HUES64 (cell line): ENCODE results near the gene RBM7.
A peak's percentile ranks its signal among the peaks of the same experiment; 100 is the strongest.

Experiments used
- H3K27ac ChIP-seq: 2 replicates; pipeline ENCODE4 v1.7.0; 2013; ENCODE audit warnings: low read depth, low read length, inconsistent platforms
- H3K27me3 ChIP-seq: 2 replicates; pipeline ENCODE4 v1.6.1; 2013; ENCODE audit warnings: mild to moderate bottlenecking, low read length; ENCODE audit not compliant: insufficient read depth
- H3K36me3 ChIP-seq: 2 replicates; pipeline ENCODE4 v1.6.1; 2013; ENCODE audit warnings: mild to moderate bottlenecking, low read length; ENCODE audit not compliant: insufficient read depth
- H3K4me1 ChIP-seq: 2 replicates; pipeline ENCODE4 v1.6.1; 2013; ENCODE audit warnings: mild to moderate bottlenecking, low read length, moderate library complexity; ENCODE audit not compliant: insufficient read depth
- H3K4me3 ChIP-seq: 2 replicates; pipeline ENCODE4 v1.5.1; 2013; ENCODE audit warnings: mild to moderate bottlenecking, low read length, moderate library complexity
- H3K9ac ChIP-seq: 2 replicates; pipeline ENCODE4 v1.6.1; 2013; ENCODE audit warnings: mild to moderate bottlenecking, low read depth, low read length
- H3K9me3 ChIP-seq: 2 replicates; pipeline ENCODE4 v1.6.1; 2013; ENCODE audit warnings: low read depth, low read length; ENCODE audit not compliant: insufficient read depth
- WGBS: fragments of 150-250, 120-280 bp; methylation state at CpG from one replicate; pipeline ENCODE4 v1.1.7; 2013; ENCODE audit warnings: missing lambda C conversion rate; 5-methylcytosine and 5-hydroxymethylcytosine counted together

RBM7 gene

DNA sequence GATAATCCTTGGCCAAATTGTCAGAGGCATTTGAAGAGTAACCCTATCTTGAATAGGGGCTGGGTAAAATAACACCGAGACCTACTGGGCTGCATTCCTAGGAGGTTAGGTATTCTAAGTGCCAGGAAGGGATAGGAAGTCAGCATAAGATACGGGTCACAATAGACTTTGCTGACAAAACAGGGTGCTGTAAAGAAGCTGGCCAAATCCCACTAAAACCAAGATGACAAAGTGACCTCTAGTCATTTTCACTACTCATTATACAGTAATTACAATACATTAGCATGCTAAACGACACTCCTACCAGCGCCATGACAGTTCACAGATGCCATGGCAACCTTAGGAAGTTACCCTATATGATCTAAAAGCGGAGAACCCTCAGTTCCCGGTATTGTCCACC, 37.8 kb downstream of the RBM7 start:
- no peaks in the 10 kb centered on the region for H3K27me3 ChIP-seq
- H3K4me1 ChIP-seq: peaks cover 32% of the 10 kb centered on the region
- H3K27ac ChIP-seq: peak overlapping the region; percentile 63
- H3K36me3 ChIP-seq: peaks cover 16% of the 10 kb centered on the region
- peak overlapping the region; percentile 83 for H3K4me3 ChIP-seq
- H3K9me3 ChIP-seq: no peaks in the 10 kb centered on the region
- peak overlapping the region; percentile 92; the same call in 1 of the 2 replicates for H3K9ac ChIP-seq
- 42% methylated on average over 5 of the region's 6 CpGs for WGBS

GRCh38 chr11:114439229-114440120, 39.0 kb downstream of the RBM7 start, which contains the start of gene REXO2:
Gene REXO2 (plus strand): TSS chr11:114439467. CDS start chr11:114439529, 62 bp downstream.
- Histone ChIP-seq H3K27ac (peak within 1 kb of the TSS; percentile 83), H3K27me3 (no peaks in the 10 kb centered on the region), H3K36me3 (peaks cover 28% of the 10 kb centered on the region), H3K9me3 (no peaks in the 10 kb centered on the region), H3K4me1 (peaks cover 32% of the 10 kb centered on the region), H3K4me3 (peak within 1 kb of the TSS; percentile 83), H3K9ac (peak within 1 kb of the TSS; percentile 92)
- WGBS: 1% methylated on average over 64 of the region's 64 CpGs

DNA sequence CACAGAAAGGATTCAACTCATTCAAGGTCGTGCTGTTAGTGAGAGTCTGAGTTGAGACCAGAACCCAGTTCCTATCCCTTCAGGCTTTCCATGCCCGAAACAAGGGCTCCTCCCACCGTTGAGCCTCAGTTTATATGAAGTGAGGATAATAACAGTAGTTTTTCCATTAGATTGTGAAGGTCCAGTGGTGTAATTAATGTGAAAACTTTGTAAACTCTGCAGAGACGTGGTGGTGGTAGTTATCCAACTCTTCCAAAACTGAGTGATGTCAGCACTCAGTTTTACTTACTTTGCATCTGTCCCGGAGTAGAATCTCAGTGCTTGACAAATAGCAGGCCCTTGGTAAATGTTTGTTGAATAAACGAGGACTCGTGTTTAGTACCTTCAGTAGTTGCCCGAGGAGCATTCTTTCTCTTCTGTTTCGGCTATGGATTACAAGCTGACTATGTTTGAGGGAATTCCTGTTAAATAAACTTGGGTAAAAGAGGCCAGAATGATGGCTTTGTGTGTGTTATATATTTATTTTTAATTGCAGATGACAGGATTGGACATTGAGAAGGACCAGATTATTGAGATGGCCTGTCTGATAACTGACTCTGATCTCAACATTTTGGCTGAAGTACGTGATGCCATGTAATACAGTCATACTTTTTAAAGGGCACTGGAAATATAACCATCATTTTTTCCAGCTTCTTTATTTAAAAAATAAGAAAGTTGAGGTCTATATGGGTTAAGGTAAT, 39.8 kb downstream of the RBM7 start:
- H3K4me1 ChIP-seq: peaks cover 32% of the 10 kb centered on the region
- WGBS: 9% methylated on average over 10 of the region's 10 CpGs
- peaks cover 36% of the 10 kb centered on the region for H3K36me3 ChIP-seq
- H3K9ac ChIP-seq: peak overlapping the region; percentile 92
- peak overlapping the region; percentile 83 for H3K4me3 ChIP-seq
- H3K27ac ChIP-seq: peak overlapping the region; percentile 83
- H3K9me3 ChIP-seq: no peaks in the 10 kb centered on the region
- no peaks in the 10 kb centered on the region for H3K27me3 ChIP-seq

DNA sequence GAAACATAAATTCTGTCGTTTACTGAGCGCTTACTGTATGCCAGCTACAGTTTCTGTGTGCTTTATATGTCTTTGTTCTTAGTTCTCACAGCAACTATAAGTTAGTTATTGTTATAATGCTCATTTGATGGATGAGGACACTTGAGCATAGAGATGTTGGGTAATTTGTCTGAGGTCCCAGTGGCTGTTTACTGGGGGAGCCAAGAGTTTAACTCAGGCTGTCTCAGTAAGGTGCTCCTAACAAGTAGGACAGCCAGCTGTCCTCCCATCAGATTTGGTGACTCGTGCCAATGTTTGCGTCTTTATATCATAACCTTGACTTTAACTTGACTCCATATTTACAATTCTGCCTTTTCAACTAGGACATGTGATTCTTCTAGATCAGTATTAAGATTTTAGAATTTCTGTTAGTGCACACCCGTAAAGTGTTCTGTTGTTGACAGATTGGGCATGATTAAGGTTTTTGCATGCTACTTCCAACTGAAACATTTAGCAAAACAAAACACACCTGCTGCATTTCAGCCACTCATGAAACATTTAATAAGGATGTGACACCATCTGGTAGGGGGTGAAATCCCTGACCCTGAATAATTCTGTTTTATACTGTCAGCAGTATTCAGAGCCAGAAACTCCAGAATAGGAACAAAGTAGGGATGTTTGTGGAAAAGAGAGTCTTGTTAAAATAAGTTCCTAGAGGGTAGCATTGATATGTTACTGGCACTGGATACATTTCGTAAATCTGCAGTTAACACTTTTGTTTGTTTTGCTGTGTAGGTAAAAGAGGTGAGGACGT, 40.7 kb downstream of the RBM7 start:
- Histone ChIP-seq H3K27me3 (no peaks in the 10 kb centered on the region), H3K4me3 (peak overlapping the region; percentile 83), H3K9ac (no peak overlapping the region), H3K36me3 (peaks cover 45% of the 10 kb centered on the region), H3K4me1 (peaks cover 32% of the 10 kb centered on the region), H3K27ac (no peak overlapping the region), H3K9me3 (no peaks in the 10 kb centered on the region)
- 67% methylated on average over 6 of the region's 7 CpGs for WGBS

GRCh38 chr11:114441921-114442320, 41.5 kb downstream of the RBM7 start:
- 92% methylated on average over 2 of the region's 2 CpGs for WGBS
- H3K27me3 ChIP-seq: no peaks in the 10 kb centered on the region
- no peak overlapping the region for H3K9ac ChIP-seq
- peaks cover 32% of the 10 kb centered on the region for H3K4me1 ChIP-seq
- no peaks in the 10 kb centered on the region for H3K9me3 ChIP-seq
- no peak overlapping the region for H3K4me3 ChIP-seq
- peaks cover 50% of the 10 kb centered on the region for H3K36me3 ChIP-seq
- no peak overlapping the region for H3K27ac ChIP-seq

GRCh38 chr11:114442536-114442935, 42.1 kb downstream of the RBM7 start:
- Histone ChIP-seq H3K9me3 (no peaks in the 10 kb centered on the region), H3K9ac (no peak overlapping the region), H3K4me3 (no peak overlapping the region), H3K4me1 (peaks cover 32% of the 10 kb centered on the region), H3K27me3 (no peaks in the 10 kb centered on the region), H3K27ac (no peak overlapping the region), H3K36me3 (peaks cover 54% of the 10 kb centered on the region)
- WGBS: 92% methylated on average over 1 of the region's 1 CpG

- no peak overlapping the region for H3K9ac ChIP-seq
Observed at GRCh38 chr11:114447444-114447843, 47.0 kb downstream of the RBM7 start.

DNA sequence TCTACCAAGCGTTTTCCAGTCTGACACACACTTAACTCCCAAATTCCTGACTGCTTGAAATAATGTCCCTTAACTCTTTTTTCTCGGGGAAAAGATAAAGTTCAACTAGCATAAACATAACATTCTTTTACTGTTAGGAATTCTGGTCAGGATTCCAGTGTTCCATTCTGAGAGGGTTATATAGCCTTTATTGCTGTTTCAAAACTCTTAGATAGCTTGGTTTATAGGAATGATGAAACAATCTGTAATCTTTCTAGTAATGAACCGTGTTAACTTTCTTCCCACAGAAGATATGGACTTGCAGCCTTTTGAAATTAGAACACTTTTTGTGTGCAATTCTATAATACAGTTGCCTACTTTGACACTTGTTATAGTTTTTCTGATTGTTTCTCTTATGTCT, 47.4 kb downstream of the RBM7 start:
- 91% methylated on average over 3 of the region's 3 CpGs for WGBS
- Histone ChIP-seq H3K27ac (no peak overlapping the region), H3K9ac (no peak overlapping the region)

More at GRCh38 chr11:114447444-114447843, 47.0 kb downstream of the RBM7 start:
- Histone ChIP-seq H3K4me1 (no peaks in the 10 kb centered on the region; the same call in 1 of the 2 replicates), H3K36me3 (peaks cover 86% of the 10 kb centered on the region), H3K4me3 (no peak overlapping the region), H3K9me3 (no peaks in the 10 kb centered on the region), H3K27ac (no peak overlapping the region), H3K27me3 (no peaks in the 10 kb centered on the region)
- WGBS: 93% methylated on average over 2 of the region's 2 CpGs

GRCh38 chr11:114448749-114449482, 48.5 kb downstream of the RBM7 start:
- H3K27ac ChIP-seq: no peak overlapping the region
- WGBS: 95% methylated on average over 1 of the region's 2 CpGs
- no peaks in the 10 kb centered on the region for H3K9me3 ChIP-seq
- no peak overlapping the region for H3K4me3 ChIP-seq
- H3K27me3 ChIP-seq: no peaks in the 10 kb centered on the region
- peaks cover 94% of the 10 kb centered on the region for H3K36me3 ChIP-seq
- no peak overlapping the region for H3K9ac ChIP-seq
- H3K4me1 ChIP-seq: no peaks in the 10 kb centered on the region; the same call in 1 of the 2 replicates

More for the DNA sequence above, 47.4 kb downstream of the RBM7 start:
- Histone ChIP-seq H3K27me3 (no peaks in the 10 kb centered on the region), H3K9me3 (no peaks in the 10 kb centered on the region), H3K36me3 (peaks cover 90% of the 10 kb centered on the region), H3K4me1 (no peaks in the 10 kb centered on the region; the same call in 1 of the 2 replicates), H3K4me3 (no peak overlapping the region)

- H3K9me3 ChIP-seq: no peaks in the 10 kb centered on the region
- no peak overlapping the region for H3K9ac ChIP-seq
- no peak overlapping the region for H3K4me3 ChIP-seq
- peaks cover 85% of the 10 kb centered on the region for H3K36me3 ChIP-seq
- H3K27me3 ChIP-seq: no peaks in the 10 kb centered on the region
- no peaks in the 10 kb centered on the region; the same call in 1 of the 2 replicates for H3K4me1 ChIP-seq
- WGBS: 95% methylated on average over 6 of the region's 6 CpGs
- H3K27ac ChIP-seq: no peak overlapping the region
Observed at GRCh38 chr11:114449845-114450244, 49.4 kb downstream of the RBM7 start.
